ENCODE results near the gene ACTR3C.

GRCh38 chr7:150338166-150338829 lies 15.0 kb upstream of the ACTR3C start:
- TF ChIP-seq POLR2A (IDR thresholded peaks at IDR 0.05) (no peak), CTCF (IDR thresholded peaks at IDR 0.05) (no peak), EP300 (IDR thresholded peaks at IDR 0.05) (no peak)
